H1 (cell line): ENCODE measurements around the gene SYPL1. TPM values are rescaled to one million over a fixed set of nuclear protein-coding genes. Genes with fewer than 3 reads are reported as not detected.

Experiments
- polyA plus RNA-seq, 7 experiments: library from polyadenylated mRNA; depleted of rRNA in 3 of 7; stranded (reverse) in 5 of 7; unstranded in 2 of 7; fragments of >200 nt in 5 of 7; fragments of 200-250 nt in 2 of 7; gene quantifications; 1 replicate in 5 of 7; 2 replicates in 1 of 7; 4 replicates in 1 of 7; pipeline versions ENCODE4 v1.2.1 to v1.2.3, GENCODE V29; 2011 to 2013; ENCODE audit warnings: missing spikeins in 2 of 7, mixed read lengths in 2 of 7
- total RNA-seq: library from RNA; stranded (reverse); fragmentation: NEBNext Ultra II Directional; extraction: Animal tissue kit (Norgen Biotek cat#: 25700); gene quantifications from 2 replicates; pipeline ENCODE4 v1.2.1, GENCODE V29; 2021
- TF ChIP-seq, protein P1 (sequence below): fragments of 300-600 bp; sonication (generic); IDR thresholded peaks from 2 replicates; pipeline ENCODE4 v1.7.1; 2012; ENCODE audit warnings: low read length, moderate library complexity, mild to moderate bottlenecking, inconsistent platforms; ENCODE audit not compliant: insufficient replicate concordance

The SYPL1 gene
- total and polyA plus RNA-seq, 2 of the 8 experiments (the other 6 are each of a cell fraction or from before 2014, with no cell fraction given): 44.9 to 57.7 TPM

DNA sequence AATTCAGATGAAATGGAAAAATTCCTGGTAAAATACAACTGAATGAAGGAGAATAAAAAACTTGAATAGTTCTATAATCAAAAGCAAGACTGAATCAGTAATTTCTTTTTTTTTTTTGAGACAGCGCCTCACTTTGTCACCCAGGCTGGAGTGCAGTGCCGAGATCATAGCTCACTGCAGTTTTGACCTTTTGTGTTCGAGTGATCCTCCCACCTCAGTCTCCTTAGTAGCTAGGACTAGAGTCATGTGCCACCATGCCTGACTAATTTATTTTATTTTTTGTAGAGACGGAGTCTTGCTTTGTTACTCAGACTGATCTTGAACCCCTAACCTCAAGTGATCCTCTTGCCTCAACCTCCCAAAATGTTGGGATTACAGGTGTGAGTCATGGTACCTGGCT is 26.1 kb downstream of the SYPL1 start (continued):
- TF ChIP-seq, protein P1, sequence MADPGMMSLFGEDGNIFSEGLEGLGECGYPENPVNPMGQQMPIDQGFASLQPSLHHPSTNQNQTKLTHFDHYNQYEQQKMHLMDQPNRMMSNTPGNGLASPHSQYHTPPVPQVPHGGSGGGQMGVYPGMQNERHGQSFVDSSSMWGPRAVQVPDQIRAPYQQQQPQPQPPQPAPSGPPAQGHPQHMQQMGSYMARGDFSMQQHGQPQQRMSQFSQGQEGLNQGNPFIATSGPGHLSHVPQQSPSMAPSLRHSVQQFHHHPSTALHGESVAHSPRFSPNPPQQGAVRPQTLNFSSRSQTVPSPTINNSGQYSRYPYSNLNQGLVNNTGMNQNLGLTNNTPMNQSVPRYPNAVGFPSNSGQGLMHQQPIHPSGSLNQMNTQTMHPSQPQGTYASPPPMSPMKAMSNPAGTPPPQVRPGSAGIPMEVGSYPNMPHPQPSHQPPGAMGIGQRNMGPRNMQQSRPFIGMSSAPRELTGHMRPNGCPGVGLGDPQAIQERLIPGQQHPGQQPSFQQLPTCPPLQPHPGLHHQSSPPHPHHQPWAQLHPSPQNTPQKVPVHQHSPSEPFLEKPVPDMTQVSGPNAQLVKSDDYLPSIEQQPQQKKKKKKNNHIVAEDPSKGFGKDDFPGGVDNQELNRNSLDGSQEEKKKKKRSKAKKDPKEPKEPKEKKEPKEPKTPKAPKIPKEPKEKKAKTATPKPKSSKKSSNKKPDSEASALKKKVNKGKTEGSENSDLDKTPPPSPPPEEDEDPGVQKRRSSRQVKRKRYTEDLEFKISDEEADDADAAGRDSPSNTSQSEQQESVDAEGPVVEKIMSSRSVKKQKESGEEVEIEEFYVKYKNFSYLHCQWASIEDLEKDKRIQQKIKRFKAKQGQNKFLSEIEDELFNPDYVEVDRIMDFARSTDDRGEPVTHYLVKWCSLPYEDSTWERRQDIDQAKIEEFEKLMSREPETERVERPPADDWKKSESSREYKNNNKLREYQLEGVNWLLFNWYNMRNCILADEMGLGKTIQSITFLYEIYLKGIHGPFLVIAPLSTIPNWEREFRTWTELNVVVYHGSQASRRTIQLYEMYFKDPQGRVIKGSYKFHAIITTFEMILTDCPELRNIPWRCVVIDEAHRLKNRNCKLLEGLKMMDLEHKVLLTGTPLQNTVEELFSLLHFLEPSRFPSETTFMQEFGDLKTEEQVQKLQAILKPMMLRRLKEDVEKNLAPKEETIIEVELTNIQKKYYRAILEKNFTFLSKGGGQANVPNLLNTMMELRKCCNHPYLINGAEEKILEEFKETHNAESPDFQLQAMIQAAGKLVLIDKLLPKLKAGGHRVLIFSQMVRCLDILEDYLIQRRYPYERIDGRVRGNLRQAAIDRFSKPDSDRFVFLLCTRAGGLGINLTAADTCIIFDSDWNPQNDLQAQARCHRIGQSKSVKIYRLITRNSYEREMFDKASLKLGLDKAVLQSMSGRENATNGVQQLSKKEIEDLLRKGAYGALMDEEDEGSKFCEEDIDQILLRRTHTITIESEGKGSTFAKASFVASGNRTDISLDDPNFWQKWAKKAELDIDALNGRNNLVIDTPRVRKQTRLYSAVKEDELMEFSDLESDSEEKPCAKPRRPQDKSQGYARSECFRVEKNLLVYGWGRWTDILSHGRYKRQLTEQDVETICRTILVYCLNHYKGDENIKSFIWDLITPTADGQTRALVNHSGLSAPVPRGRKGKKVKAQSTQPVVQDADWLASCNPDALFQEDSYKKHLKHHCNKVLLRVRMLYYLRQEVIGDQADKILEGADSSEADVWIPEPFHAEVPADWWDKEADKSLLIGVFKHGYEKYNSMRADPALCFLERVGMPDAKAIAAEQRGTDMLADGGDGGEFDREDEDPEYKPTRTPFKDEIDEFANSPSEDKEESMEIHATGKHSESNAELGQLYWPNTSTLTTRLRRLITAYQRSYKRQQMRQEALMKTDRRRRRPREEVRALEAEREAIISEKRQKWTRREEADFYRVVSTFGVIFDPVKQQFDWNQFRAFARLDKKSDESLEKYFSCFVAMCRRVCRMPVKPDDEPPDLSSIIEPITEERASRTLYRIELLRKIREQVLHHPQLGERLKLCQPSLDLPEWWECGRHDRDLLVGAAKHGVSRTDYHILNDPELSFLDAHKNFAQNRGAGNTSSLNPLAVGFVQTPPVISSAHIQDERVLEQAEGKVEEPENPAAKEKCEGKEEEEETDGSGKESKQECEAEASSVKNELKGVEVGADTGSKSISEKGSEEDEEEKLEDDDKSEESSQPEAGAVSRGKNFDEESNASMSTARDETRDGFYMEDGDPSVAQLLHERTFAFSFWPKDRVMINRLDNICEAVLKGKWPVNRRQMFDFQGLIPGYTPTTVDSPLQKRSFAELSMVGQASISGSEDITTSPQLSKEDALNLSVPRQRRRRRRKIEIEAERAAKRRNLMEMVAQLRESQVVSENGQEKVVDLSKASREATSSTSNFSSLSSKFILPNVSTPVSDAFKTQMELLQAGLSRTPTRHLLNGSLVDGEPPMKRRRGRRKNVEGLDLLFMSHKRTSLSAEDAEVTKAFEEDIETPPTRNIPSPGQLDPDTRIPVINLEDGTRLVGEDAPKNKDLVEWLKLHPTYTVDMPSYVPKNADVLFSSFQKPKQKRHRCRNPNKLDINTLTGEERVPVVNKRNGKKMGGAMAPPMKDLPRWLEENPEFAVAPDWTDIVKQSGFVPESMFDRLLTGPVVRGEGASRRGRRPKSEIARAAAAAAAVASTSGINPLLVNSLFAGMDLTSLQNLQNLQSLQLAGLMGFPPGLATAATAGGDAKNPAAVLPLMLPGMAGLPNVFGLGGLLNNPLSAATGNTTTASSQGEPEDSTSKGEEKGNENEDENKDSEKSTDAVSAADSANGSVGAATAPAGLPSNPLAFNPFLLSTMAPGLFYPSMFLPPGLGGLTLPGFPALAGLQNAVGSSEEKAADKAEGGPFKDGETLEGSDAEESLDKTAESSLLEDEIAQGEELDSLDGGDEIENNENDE: no peak
